HEK293 (cell line): ENCODE measurements around the gene ARID3A.
A peak's percentile ranks its signal among the peaks of the same experiment; 100 is the strongest.

ENCODE experiments used
- CTCF ChIA-PET: fragments of 350-600 bp; formaldehyde crosslinking; extraction: SDS; loops from one replicate; lab custom pipeline; 2021; ENCODE audit warnings: antibody characterized with exemption; lab: Yijun Ruan, JAX
- POLR2A ChIA-PET: fragments of 300-600 bp; formaldehyde crosslinking; extraction: SDS; loops from one replicate; lab custom pipeline; 2020; ENCODE audit warnings: antibody characterized with exemption, inconsistent platforms; lab: Yijun Ruan, JAX
- H3K27ac ChIP-seq: fragments of 200-500 bp; sonication (Bioruptor generic); 2 replicates; pipeline ENCODE4 v1.5.1; 2014; ENCODE audit warnings: low read depth, low read length, control low read depth, inconsistent platforms; ENCODE audit errors: extremely low read depth
- H3K36me3 ChIP-seq, 2 experiments: fragments of 200-500 bp in 1 of 2; sonication (Bioruptor generic) in 1 of 2; 1 replicate in 1 of 2; 2 replicates in 1 of 2; pipeline ENCODE4 v1.5.1; 2014 to 2017; ENCODE audit warnings: inconsistent platforms in 2 of 2, low read length in 2 of 2; ENCODE audit not compliant: control insufficient read depth in 2 of 2, insufficient read depth in 1 of 2
- H3K4me1 ChIP-seq: fragments of 200-500 bp; sonication (Bioruptor generic); 2 replicates; pipeline ENCODE4 v1.5.1; 2014; ENCODE audit warnings: mild to moderate bottlenecking, low read length, inconsistent platforms; ENCODE audit not compliant: control insufficient read depth, insufficient read depth
- H3K4me3 ChIP-seq: 2 replicates; pipeline ENCODE4 v1.5.1; 2011; ENCODE audit warnings: low read depth, mild to moderate bottlenecking, control low read depth, low read length, moderate library complexity
- H3K9me3 ChIP-seq: fragments of 200-500 bp; sonication (Bioruptor generic); 2 replicates; pipeline ENCODE4 v1.5.1; 2014; ENCODE audit warnings: low read depth, low read length, inconsistent platforms; ENCODE audit not compliant: control insufficient read depth, insufficient read depth
- GLIS1 ChIP-seq: fragments of 450-650 bp; formaldehyde crosslinking; IDR thresholded peaks from 2 replicates; pipeline ENCODE4 v1.5.1; 2016; ENCODE audit warnings: missing biosample characterization, missing genetic modification characterization
- GLIS2 ChIP-seq: fragments of 450-650 bp; formaldehyde crosslinking; IDR thresholded peaks from 2 replicates; pipeline ENCODE4 v1.5.1; 2016; ENCODE audit warnings: missing biosample characterization, missing genetic modification characterization
- KLF16 ChIP-seq: fragments of 450-650 bp; formaldehyde crosslinking; IDR thresholded peaks from 2 replicates; pipeline ENCODE4 v1.5.1; 2017; ENCODE audit warnings: missing biosample characterization, missing genetic modification characterization
- KLF8 ChIP-seq: fragments of 450-650 bp; formaldehyde crosslinking; IDR thresholded peaks from 2 replicates; pipeline ENCODE4 v1.5.1; 2016; ENCODE audit warnings: missing biosample characterization, missing genetic modification characterization
- MYNN ChIP-seq: fragments of 450-650 bp; formaldehyde crosslinking; IDR thresholded peaks from 2 replicates; pipeline ENCODE4 v1.5.1; 2016; ENCODE audit warnings: missing biosample characterization, missing genetic modification characterization, borderline replicate concordance
- ZFP37 ChIP-seq: fragments of 450-650 bp; formaldehyde crosslinking; IDR thresholded peaks from 2 replicates; pipeline ENCODE4 v1.5.1; 2016; ENCODE audit warnings: missing biosample characterization, missing genetic modification characterization
- ZNF174 ChIP-seq: fragments of 450-650 bp; formaldehyde crosslinking; IDR thresholded peaks from 2 replicates; pipeline ENCODE4 v1.5.0; 2017; ENCODE audit warnings: missing biosample characterization, mild to moderate bottlenecking, missing genetic modification characterization
- ZNF214 ChIP-seq: fragments of 450-650 bp; formaldehyde crosslinking; IDR thresholded peaks from 2 replicates; pipeline ENCODE4 v1.5.1; 2017; ENCODE audit warnings: missing biosample characterization, mild to moderate bottlenecking, missing genetic modification characterization, borderline replicate concordance
- ZNF223 ChIP-seq: fragments of 450-650 bp; formaldehyde crosslinking; IDR thresholded peaks from 2 replicates; pipeline ENCODE4 v1.5.1; 2016; ENCODE audit warnings: missing biosample characterization, missing genetic modification characterization
- ZNF266 ChIP-seq: fragments of 450-650 bp; formaldehyde crosslinking; IDR thresholded peaks from 2 replicates; pipeline ENCODE4 v1.5.1; 2016; ENCODE audit warnings: missing biosample characterization, missing genetic modification characterization, low read depth
- ZNF37A ChIP-seq: fragments of 450-650 bp; IDR thresholded peaks from 2 replicates; pipeline ENCODE4 v1.5.1; 2018; ENCODE audit warnings: missing biosample characterization, missing genetic modification characterization
- ZNF510 ChIP-seq: fragments of 450-650 bp; formaldehyde crosslinking; IDR thresholded peaks from 2 replicates; pipeline ENCODE4 v1.5.1; 2018; ENCODE audit warnings: mild to moderate bottlenecking, missing genetic modification characterization, missing biosample characterization; ENCODE audit not compliant: insufficient replicate concordance
- ZNF529 ChIP-seq: fragments of 450-650 bp; formaldehyde crosslinking; IDR thresholded peaks from 2 replicates; pipeline ENCODE4 v1.5.1; 2017; ENCODE audit warnings: missing genetic modification characterization, missing biosample characterization; ENCODE audit not compliant: insufficient replicate concordance
- ZNF555 ChIP-seq: fragments of 450-650 bp; formaldehyde crosslinking; conservative IDR thresholded peaks from 2 replicates; pipeline ENCODE4 v1.5.1; 2017; ENCODE audit warnings: missing biosample characterization, mild to moderate bottlenecking, missing genetic modification characterization, inconsistent platforms
- ZNF654 ChIP-seq: fragments of 450-650 bp; formaldehyde crosslinking; IDR thresholded peaks from 2 replicates; pipeline ENCODE4 v1.5.1; 2016; ENCODE audit warnings: low read depth, missing biosample characterization, missing genetic modification characterization
- ZNF776 ChIP-seq: fragments of 450-650 bp; formaldehyde crosslinking; IDR thresholded peaks from 2 replicates; pipeline ENCODE4 v1.5.0; 2017; ENCODE audit warnings: missing biosample characterization, missing genetic modification characterization, borderline replicate concordance
- ZNF843 ChIP-seq: fragments of 450-650 bp; formaldehyde crosslinking; IDR thresholded peaks from 2 replicates; pipeline ENCODE4 v1.5.1; 2016; ENCODE audit warnings: missing biosample characterization, missing genetic modification characterization
- ZXDB ChIP-seq: fragments of 450-650 bp; formaldehyde crosslinking; IDR thresholded peaks from 2 replicates; pipeline ENCODE4 v1.5.1; 2016; ENCODE audit warnings: missing biosample characterization, missing genetic modification characterization
- TF ChIP-seq, protein P1 (sequence below): fragments of 450-650 bp; formaldehyde crosslinking; IDR thresholded peaks from 2 replicates; pipeline ENCODE4 v1.5.1; 2016; ENCODE audit warnings: missing biosample characterization, missing genetic modification characterization
- TF ChIP-seq, protein P2 (sequence below): fragments of 450-650 bp; formaldehyde crosslinking; IDR thresholded peaks from 2 replicates; pipeline ENCODE4 v1.5.1; 2016; ENCODE audit warnings: missing biosample characterization, missing genetic modification characterization
- TF ChIP-seq, protein P3 (sequence below): fragments of 450-650 bp; formaldehyde crosslinking; IDR thresholded peaks from 2 replicates; pipeline ENCODE4 v1.5.1; 2016; ENCODE audit warnings: missing biosample characterization, missing genetic modification characterization, borderline replicate concordance
- TF ChIP-seq, protein P4 (sequence below): fragments of 450-650 bp; formaldehyde crosslinking; IDR thresholded peaks from 2 replicates; pipeline ENCODE4 v1.5.1; 2016; ENCODE audit warnings: missing biosample characterization, missing genetic modification characterization
- TF ChIP-seq, protein P5 (sequence below): sonication (generic); formaldehyde crosslinking; IDR thresholded peaks from 2 replicates; pipeline ENCODE4 v1.8.1; 2022; ENCODE audit warnings: mild to moderate bottlenecking, moderate library complexity, missing genetic modification reagents

ARID3A gene

DNA sequence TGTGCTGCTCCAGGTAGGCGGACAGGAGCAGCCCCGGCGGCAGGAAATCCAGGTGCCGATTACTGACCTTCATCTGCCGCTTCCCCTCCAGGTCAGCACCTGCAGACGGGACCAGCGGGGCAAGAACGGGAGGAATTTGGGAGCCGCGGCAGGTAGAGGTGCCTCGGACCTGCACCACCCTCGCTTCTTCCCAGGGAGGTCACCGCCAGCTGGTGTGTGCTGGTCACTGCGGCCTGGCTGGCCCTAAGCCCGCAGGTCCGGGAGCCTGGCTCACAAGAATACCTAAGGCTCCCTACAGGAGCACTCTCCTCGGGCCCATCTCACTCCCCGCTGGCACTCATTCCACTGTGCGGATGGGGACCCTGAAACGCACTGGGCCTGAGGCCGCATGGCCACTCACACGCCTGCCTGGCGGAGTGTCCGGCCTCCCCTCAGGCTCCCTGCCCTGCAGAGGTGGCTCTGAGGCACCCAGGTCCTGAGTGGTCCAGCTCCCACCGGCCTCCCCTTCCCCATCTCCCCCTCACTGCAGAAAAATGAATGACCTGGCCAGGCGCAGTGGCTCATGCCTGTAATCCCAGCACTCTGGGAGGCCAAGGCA lies 28.3 kb upstream of the ARID3A start (continued):
- TF ChIP-seq, protein P1, sequence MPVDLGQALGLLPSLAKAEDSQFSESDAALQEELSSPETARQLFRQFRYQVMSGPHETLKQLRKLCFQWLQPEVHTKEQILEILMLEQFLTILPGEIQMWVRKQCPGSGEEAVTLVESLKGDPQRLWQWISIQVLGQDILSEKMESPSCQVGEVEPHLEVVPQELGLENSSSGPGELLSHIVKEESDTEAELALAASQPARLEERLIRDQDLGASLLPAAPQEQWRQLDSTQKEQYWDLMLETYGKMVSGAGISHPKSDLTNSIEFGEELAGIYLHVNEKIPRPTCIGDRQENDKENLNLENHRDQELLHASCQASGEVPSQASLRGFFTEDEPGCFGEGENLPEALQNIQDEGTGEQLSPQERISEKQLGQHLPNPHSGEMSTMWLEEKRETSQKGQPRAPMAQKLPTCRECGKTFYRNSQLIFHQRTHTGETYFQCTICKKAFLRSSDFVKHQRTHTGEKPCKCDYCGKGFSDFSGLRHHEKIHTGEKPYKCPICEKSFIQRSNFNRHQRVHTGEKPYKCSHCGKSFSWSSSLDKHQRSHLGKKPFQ (tag by site-specific recombination) = no peak
- TF ChIP-seq, protein P2, sequence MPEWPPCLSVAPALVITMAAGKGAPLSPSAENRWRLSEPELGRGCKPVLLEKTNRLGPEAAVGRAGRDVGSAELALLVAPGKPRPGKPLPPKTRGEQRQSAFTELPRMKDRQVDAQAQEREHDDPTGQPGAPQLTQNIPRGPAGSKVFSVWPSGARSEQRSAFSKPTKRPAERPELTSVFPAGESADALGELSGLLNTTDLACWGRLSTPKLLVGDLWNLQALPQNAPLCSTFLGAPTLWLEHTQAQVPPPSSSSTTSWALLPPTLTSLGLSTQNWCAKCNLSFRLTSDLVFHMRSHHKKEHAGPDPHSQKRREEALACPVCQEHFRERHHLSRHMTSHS (tag by site-specific recombination) = no peak
- TF ChIP-seq ZNF654 (tag by site-specific recombination) (no peak), ZNF37A (no peak)

DNA sequence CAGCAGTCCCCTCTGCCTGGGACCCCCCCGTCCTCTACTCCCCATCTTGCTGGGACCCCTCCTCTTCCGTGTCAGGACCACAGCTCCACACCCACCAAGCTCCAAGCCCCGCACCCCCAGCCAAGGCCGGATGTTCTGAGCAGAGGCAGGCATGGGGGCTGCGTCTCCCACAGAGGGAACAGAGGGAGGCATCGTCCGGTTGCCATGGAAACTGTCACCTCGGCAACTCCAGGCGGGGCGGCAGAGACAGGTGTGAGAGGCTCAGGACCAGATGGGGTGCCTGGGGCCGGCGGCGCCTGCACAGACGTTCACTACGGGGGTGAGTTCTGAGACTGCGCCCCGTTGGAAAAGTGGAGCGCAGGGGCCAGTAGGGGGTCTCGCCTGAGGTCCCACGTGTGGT lies 27.2 kb upstream of the ARID3A start:
- TF ChIP-seq ZNF214 (tag by site-specific recombination) (no peak), ZNF266 (no peak), KLF16 (tag by site-specific recombination) (no peak), ZNF654 (tag by site-specific recombination) (no peak), ZNF223 (tag by site-specific recombination) (no peak), ZXDB (tag by site-specific recombination) (no peak), GLIS1 (tag by site-specific recombination) (peak; percentile 31; the same call in 1 of the 2 replicates), ZNF174 (tag by site-specific recombination) (no peak), ZNF843 (tag by site-specific recombination) (no peak), ZNF776 (tag by site-specific recombination) (no peak), MYNN (tag by site-specific recombination) (0 out of 2 replicates have a peak, but pooled peaks have one; percentile 38), ZNF555 (tag by site-specific recombination) (no peak), ZFP37 (tag by site-specific recombination) (no peak), KLF8 (tag by site-specific recombination) (no peak), ZNF510 (tag by site-specific recombination) (no peak), GLIS2 (tag by site-specific recombination) (no peak), ZNF529 (no peak)
- TF ChIP-seq, protein P3, sequence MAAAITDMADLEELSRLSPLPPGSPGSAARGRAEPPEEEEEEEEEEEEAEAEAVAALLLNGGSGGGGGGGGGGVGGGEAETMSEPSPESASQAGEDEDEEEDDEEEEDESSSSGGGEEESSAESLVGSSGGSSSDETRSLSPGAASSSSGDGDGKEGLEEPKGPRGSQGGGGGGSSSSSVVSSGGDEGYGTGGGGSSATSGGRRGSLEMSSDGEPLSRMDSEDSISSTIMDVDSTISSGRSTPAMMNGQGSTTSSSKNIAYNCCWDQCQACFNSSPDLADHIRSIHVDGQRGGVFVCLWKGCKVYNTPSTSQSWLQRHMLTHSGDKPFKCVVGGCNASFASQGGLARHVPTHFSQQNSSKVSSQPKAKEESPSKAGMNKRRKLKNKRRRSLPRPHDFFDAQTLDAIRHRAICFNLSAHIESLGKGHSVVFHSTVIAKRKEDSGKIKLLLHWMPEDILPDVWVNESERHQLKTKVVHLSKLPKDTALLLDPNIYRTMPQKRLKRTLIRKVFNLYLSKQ (tag by site-specific recombination) = no peak
- TF ChIP-seq, protein P4, sequence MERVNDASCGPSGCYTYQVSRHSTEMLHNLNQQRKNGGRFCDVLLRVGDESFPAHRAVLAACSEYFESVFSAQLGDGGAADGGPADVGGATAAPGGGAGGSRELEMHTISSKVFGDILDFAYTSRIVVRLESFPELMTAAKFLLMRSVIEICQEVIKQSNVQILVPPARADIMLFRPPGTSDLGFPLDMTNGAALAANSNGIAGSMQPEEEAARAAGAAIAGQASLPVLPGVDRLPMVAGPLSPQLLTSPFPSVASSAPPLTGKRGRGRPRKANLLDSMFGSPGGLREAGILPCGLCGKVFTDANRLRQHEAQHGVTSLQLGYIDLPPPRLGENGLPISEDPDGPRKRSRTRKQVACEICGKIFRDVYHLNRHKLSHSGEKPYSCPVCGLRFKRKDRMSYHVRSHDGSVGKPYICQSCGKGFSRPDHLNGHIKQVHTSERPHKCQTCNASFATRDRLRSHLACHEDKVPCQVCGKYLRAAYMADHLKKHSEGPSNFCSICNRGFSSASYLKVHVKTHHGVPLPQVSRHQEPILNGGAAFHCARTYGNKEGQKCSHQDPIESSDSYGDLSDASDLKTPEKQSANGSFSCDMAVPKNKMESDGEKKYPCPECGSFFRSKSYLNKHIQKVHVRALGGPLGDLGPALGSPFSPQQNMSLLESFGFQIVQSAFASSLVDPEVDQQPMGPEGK = peak; percentile 43; the same call in 1 of the 2 replicates
- TF ChIP-seq, protein P5, sequence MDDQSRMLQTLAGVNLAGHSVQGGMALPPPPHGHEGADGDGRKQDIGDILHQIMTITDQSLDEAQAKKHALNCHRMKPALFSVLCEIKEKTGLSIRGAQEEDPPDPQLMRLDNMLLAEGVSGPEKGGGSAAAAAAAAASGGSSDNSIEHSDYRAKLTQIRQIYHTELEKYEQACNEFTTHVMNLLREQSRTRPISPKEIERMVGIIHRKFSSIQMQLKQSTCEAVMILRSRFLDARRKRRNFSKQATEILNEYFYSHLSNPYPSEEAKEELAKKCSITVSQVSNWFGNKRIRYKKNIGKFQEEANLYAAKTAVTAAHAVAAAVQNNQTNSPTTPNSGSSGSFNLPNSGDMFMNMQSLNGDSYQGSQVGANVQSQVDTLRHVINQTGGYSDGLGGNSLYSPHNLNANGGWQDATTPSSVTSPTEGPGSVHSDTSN (CRISPR knock-in tag) = no peak
- CTCF ChIA-PET = no interaction called here
- POLR2A ChIA-PET = interaction anchor here (0.7 to 1.7 kb wide), 2 partner anchors 10 to 26 kb away, joined by 3 to 8 read pairs; no protein-coding TSS in a partner anchor

More for the DNA sequence above, 27.2 kb upstream of the ARID3A start:
- Histone ChIP-seq H3K4me1 (no peaks in the 10 kb centered on the region; the same call in 1 of the 2 replicates), H3K36me3 (peaks cover 0 to 15% of the 10 kb centered on the region in 2 experiments; a peak in 1 of 3 replicates), H3K4me3 (no peak overlapping the region), H3K9me3 (no peaks in the 10 kb centered on the region), H3K27ac (no peak overlapping the region)
